DMS 273 (cell line): ENCODE data around the gene DOK3.

ENCODE experiments used
- DNase-seq: peaks from one replicate; lab custom pipeline; 2025; ENCODE audit not compliant: unreplicated experiment; lab: John Stamatoyannopoulos, UW

Gene DOK3

DNA sequence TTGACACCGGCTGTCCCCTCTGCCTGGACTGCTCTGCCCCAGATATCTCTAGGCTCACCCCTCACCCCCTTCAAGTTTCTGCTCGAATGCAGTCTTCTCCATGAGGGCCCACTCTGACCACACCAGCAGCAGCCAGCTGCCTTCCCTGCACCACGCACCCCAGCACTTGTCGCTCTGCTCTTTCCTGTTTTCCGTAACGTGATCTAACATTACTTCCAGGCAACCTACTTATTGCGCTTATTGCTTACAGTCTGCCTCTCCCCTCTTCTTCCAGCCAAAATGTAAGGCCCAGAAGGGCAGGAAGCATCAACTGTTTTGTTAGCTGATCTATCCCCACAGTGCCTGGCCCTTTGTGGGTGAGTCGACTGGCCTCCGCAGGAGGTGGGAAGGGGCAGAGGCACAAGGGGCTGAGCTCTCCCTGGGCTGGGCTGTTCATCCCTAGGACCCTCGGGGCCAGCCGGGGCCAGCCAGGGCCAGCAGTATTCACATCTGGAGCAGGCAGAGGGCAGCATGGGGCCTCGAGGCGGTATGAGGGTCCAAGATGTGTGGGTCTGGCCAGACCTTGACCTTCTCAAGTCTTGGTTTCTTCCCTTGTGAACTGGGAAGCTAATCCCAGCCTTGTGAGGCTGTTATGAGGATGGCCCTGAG lies 24.6 kb downstream of the DOK3 start:
- peak; percentile 60 for DNase-seq

DNA sequence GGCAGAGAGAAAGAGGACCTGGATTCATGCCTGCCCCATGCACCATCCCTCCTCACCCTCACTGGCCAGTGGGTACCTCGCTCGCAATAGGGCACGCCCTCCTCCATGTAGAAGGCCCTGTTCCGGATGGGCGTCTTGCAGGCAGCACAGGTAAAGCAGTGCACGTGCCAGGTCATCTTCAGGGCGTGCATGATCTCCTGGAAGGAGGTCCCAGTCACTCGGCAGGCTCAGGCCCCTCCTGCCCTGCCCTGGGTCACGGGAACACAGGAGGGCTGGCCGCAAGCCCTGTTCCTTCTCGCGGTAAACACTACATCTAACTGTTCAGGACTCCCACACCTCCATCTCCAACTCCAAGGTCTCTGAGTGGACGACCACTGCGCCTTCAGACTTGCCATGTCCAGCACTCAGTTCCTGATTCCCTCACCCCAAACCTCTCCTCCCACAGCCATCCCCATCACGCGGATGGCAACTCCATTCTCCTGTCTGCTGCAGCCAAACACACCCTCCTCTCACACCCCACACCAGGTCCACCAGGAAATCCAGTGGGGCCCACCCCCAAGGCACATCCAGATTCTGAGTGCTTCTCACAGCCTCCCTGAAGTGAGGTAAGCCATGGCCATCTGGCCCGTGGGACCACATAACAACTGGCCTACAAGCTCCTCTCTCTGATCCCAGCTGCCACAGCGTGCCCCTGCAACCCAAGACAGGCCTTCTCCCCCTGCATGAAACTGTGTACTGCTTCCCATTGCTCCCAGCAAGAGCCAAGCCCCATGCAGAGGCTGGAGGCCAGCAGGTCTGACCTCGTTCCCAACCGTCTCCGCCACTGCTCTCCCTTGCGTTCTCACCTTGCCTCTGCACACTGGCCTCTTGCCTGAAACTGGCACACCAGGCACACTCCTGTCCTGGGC lies 25.4 kb downstream of the DOK3 start:
- peak; percentile 92 for DNase-seq

DNA sequence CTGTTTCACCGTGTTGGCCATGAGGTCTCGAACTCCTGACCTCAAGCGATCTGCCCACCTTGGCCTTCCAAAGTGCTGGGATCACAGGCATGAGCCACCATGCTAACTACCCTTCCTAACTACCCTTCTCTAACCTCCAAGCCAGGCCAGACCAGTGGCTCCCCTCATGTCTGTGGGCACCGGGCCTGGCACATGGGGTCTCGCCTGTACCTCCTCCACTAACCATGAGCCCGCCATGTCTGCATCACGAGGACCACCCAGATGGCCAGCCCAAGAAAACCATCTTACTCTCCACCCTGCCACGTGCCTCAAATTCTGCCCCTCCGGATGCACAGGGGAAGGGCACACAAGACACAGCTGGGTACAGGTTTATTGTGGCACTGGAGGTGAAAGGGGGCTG lies 26.6 kb downstream of the DOK3 start:
- DNase-seq: no peak

DNA sequence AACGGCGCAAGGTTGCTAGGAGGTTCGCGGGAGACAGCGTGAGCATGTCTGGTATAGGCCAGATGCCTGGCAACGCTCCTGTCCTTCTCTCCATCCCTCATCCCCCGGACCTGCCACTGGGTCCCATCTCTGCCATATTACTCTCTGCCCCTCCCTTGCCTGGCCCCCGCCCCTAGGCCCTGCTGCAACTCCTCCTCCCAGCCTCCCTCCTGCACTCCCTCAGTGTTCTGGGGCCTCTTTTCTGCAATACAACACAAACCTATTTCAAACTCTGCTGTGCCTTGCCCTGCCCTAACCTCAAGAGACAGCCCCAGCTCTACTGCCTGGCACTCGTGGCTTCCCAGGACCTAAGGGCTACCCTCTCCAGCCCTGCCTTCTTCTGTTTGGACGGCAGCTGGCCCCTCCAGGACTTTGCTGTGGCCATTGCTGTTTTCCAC lies 27.2 kb downstream of the DOK3 start:
- DNase-seq: no peak

DNA sequence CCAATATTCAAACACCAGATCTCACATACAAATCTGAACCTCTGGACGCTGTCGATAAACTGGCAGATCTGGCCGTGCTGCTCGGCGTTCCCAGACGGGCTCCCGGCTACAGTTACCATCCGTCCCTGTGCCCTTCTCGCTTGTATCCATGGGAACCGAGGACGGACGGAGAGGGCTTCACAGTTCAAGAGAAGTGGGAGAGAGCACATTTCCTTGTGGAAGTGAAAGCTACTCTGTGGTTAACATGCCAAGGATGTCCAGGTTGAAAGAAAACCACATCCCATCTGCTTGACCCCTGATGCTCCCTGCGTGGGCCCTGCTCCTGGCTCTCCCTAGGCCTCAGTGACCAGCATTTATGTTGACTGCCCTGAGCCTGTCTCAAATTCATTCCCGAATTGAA lies 29.9 kb downstream of the DOK3 start:
- peak; percentile 52 for DNase-seq

DNA sequence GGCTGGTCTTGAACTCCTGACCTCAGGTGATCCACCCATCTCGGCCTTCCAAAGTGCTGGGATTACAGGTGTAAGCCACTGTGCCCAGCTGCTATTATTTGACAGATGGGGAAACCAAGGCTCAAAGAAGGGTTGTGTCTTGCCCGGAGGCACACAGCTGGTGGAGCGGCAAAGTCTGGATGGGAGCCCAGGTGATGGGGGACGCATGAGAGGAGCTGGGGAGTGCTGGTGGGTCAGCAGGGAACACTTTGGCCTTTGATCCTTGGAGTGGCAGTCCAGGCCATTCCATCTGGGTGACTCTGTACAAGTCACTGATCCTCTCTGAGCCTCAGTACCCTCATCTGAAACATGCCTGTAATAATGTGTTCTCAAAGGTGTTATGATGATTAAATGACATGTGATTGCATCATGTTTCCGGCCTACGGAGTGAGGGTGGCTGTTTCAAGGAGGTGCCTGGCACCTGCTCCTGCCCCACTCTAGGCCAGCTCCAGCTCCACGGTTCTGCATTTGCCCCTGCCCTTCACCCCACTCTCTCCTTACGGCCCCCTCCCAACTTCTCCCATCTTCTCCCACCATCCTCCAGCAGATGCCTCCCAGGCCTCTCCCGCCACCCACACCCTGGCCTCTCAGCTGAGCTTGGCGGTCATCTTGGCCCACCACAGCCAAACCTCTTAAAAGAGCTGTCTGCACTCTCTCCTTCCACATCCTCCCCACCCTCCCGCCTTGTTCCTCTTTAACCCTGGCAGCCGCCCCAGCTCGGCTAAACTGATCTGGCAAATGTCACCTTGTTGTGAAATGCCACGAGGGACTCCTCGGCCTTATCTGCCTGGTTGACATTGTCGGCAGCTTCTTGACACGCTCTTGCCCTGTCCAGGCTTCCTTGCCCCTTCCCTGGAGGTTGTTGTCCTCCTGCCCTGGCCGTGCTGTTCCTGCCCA lies 30.6 kb downstream of the DOK3 start:
- peak; percentile 68 for DNase-seq

DNA sequence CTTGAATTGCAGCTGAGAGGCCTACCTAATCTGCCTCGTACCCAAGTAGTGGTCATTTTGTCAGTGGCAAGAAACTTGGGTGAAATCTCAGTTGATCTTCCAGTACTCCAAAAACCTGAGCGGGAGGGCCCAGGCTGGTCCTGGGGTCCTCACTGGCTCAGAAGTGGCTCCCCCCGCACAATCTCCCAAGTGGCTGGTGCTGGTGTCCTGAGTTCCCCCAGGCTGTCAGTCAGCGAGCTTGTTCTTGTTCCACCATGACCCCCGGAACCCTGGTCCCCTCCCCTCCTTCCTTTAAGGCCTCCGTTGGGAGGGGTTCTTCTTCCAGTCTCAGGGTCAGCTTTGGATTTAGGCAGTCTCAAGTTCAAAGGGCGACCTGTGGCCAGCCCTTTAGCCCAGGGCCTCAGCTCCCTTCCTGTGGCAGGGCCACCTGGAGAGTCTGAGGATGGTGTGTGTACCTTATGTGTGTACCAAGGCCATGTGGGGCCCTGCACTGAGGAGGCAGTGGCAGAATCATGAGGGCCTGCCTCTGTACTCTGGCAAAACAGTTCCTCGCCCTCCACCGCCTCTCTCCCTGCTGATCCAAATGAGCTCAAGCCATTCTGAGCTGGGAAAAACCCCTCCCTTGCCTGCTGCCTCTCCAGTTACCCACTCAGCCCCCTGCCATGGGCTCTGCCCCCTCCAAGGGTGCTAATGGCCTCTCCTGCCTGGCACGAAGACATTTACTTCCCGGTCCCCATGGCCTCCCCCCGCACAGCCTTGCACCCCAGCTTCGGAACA lies 31.7 kb downstream of the DOK3 start:
- DNase-seq: no peak

DNA sequence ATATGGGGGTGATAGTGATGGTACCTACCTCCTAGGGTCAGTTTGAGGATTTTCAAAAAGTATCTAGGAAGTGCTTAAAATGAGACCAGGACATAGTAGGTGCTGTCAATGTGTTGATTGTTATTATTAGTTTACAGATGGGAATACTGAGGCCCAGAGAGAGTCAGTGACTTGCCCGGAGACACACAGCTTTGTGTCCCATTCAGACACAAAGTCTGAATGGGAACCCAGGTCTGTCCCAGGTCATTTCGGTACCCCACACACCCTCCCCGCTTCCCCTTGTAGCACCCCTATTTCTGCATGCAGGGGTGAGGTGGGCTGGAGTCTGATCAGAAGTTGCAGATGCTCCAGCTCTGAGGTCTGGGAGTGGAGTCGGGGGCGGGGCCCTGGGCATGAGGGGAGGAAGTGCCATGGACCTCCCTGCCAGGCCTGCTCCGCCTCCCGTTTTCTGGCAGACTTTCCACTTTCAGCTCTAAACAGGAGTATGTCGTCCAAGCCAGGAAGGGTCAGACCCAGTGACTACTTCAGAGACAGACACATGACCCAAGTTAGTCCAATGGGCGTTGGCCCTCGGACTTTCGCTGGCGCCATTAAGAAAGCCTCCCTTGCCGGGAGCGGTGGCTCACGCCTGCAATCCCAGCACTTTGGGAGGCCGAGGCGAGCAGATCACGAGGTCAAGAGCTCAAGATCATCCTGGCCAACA lies 32.9 kb downstream of the DOK3 start:
- no peak for DNase-seq

DNA sequence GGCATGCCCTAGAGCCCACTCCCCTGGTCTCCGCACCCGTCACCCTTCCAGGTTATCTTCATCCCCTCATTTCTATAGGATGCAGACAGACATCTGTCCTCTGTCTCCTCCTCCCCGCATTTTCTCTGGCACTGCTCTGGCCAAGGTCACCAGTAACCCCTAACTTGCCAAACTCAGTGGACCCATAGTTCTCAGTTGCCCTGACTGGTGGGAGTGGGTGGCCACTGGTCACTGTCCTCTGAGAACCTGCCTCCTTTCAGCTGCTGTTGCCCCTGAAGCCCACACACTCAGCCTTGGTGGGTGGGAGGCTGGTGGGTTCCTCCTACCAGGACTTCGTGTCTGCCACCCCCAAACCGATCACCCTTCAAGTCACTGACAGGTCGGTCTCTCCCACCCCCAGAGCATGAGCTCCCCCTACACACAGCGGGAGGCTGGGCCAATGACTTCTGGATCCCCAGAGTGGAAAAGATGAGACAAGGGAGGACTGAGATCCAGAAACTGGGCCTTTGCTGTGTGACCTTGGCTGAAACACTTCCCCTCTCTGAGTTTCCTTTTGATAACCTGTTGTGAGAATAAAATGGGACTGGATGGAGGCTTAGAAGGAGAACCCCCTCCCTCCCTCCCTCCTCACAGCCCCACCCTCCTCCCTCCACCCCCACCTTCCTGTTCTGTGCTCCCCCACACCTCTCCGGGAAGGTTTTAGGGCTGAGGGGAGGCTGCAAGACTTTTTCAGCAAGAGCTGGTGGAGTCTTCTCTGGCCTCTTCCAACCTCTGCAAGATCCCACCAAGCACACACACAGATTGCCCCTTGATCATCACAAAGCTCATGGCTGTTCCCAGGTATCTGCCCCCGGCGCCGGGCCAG lies 33.8 kb downstream of the DOK3 start:
- no peak for DNase-seq

DNA sequence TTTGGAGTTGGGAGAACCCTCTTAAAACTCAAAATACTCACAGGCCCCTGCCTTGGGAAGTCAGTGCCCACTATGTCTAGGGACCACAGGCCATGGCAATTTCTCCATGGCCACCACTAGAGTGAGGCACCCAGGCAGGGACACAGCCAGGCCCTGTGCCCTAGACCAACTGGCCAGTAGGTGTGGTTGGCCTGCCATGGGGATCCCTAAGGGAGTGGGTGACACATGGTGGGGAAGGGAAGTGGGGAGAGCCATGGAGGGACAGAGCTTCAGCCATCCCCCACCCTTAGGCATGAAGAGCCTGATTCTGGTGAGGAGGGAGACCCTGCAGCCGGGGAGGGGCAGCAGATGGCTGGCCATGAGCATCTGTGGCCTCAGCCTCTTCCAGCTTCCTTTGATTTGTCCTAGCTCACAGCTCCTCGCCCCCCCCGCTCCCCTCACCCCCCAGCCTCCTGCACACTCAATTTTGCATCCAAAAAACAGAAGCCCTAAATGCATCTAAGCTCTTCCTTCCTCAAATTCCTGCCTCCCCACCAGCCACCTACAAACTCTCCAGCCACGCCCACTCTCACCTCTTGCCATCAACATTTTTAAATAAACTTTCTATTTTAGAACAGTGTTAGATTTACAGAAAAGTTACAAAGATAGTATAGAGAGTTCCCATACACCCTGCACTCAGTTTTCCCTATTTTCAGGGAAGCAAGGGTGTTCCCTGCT lies 34.6 kb downstream of the DOK3 start:
- DNase-seq: peak; percentile 75

DNA sequence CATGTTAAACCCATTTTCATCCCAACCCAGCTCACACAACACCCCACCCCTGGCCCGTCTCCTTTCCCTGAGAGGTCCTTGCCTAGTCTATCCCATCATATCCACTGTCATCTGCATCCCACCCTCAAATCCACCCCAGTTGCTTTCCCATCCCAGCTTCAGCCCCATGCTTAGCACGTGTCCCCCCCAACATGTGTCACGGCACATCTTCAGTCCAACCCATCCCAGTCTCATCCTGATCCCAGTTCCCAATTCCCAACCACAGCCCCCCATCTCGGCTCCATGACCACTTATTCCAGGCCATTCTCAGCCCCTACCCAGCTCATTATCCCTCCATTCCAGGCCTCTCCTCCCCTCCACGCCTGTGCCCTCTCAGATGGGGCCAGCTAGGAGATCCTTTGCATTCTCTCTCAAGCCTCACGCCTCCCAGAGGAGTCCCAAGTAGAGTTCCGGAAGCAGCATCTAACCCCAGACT lies 35.6 kb downstream of the DOK3 start:
- no peak for DNase-seq

DNA sequence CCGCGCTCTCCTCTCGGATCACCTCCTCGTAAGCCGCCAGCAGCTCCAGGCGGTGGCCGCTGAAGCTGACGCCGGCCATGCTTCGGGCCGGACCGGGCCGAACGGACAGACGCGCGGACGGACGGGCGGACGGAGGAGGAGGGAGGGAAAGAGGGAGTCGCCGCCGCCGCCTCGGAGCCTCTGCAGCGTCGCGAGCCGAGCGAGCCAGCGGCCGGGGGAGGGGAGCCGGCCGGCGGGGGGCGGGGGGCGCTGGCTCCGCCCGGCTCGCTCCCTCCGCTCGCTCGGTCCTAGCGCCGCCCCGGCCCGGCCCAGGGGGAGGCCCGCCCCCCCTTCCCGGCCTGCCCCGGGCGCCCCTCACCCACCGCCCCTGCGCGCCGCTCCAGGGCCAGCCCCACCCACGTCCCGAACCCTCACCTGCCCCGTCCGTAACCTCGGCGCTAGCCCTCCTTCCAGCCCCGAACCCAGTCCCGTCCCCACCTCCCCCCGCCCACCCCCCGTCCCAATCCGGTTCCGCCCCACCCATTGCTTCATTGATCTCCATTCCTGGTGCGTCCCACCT lies 36.1 kb downstream of the DOK3 start, which contains the start of gene DBN1:
DBN1 (minus strand) TSS at position 192 of the 559 bp plus-strand sequence; CDS start at position 79, 113 bp downstream.
- peak; percentile 86 for DNase-seq

DNA sequence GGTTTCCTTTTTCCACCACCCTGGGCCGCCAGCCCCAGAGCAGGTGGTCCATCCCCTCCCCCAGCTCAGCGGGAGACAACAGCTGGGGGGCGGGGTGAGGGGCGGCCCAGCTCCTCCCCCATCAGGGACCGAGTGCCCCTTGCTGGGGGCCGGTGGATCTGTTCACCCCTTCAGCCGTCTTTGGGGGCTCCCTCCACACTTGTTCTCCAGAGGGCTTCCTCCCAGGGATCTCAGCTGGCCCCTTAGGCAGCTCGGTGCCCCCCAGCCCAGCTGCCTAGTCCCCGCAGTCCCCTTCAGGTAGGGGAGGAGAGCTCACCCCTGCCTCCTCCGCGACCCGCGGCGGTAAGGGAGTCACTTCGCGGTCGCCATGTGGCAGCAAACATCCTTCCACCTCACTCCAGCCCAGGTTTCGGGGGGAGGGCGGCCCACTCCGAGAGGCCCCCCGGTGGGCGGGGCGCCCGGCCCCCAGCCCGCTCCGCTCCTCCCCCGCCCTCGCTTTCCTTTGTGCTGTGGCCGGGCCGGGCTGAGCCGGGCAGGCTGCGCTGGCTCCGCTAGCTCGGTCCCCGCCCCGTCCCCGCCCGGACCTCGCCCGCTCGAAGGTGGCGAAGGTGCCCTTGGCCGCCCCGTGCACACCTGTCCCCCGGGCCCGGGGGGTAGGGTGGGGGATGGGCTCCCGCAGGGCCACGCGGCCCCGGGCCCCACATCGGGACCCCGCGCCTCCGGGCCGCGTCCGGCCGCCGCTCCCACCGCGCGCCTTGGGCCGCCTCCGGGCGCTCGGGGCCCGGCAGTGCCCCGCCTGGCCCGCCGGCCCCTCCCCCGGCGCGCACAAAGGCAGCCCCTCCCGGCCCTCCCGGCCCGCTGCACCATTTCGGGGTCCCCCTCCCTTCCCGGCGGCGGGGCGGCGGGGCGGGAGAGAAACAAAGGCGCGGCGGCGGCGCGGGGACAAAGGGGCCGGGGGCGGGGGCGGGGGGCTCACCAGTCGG lies 36.9 kb downstream of the DOK3 start:
- peak; percentile 79 for DNase-seq

DNA sequence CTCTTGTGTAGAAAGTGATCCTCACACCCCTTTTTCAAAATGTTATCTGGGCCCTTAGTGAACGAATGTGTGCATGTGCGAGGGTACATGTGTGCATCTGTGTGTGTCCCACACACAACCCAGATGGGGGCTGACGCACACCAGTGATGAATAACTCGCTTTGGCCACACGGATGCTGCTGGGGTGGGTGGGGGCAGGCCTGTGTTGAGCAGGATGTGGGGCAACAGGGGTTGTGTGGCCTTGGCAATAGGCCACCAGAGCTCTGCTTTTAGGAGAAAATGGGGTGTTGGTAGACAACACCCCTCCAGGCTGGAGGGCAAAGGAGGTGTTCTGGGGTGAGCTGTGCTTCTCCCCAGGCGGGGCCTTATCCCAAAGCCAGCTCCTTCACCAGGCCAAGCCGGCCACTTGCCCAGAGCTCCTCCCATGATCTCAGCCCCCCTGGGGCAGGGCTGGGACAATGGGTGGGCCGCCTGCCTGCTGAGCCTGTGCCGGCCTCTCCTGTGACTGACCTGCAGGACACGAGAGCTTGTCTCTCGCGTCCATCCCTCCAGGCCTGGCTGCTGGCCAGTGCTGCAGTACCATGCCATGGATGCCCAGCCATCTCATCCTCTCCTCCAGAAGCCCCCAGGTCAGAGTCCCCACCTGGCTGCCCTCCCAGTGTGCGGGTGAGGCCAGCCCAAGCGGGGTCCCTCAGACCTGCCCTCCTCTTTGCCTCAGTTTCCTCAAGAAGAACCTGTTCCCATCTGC lies 37.8 kb downstream of the DOK3 start:
- no peak for DNase-seq

DNA sequence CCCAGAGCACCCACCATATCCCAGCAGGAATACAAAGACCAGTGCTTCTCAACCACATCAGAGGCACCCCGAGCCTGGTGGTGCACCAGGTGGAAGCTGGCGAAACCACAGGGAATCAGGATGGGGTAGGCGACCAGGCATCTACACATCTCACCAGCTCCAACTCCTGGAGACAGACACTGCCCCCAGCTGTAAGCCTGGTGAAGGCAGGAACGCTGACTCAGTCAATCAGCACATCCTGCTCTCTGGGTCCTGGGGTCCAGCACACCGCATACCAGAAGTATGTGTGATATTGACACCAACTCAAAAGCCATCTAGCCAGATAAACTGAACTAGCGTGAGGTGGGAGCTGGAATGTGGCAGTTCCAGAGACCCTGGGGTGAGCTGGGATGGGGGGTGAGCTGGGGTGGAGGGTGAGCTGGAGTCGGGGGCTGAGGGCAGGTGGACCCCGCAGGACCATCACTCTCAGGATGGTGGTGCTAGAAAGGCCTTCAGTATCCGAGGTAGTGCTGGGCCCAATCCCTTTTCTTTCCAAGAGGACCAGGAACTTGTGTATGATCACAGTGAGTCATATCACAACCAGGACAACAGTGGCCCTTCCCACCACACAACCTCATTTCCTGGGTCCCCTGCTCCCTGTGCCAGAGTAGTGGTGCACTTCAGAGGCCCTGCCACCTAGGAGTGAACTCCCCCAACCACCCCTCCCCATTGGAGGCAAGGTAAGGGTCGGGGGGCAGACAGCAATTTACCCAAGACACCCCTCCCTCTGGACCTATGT lies 38.7 kb downstream of the DOK3 start:
- DNase-seq: no peak
